GM12878 (cell line): ENCODE data around the gene NDUFA5. TPM values are rescaled to one million over a fixed set of nuclear protein-coding genes. Genes with fewer than 3 reads are reported as not detected.

ENCODE experiments used
- ATAC-seq: fragments of 200-7000 bp; cut with Tn5 transposase; 3 replicates; pipeline ENCODE4 v1.9.1; 2020; ENCODE audit warnings: mild to moderate bottlenecking, moderate library complexity
- BruUV-seq: library from RNA; stranded (reverse); fragments of 400-500 nt; replicated peaks from 2 replicates; lab custom pipeline; 2021; lab: Mats Ljungman, UMichigan
- CTCF ChIA-PET: fragments of 300-600 bp; sonication (Branson Sonifier 250); formaldehyde crosslinking; extraction: SDS; loops from one replicate; lab custom pipeline; 2021; ENCODE audit warnings: inconsistent platforms; lab: Yijun Ruan, JAX
- POLR2A ChIA-PET: fragments of 350-600 bp; formaldehyde crosslinking; extraction: SDS; loops from one replicate; lab custom pipeline; 2021; ENCODE audit warnings: inconsistent platforms; lab: Charles Lee
- RAD21 ChIA-PET: fragments of 300-600 bp; sonication (Branson Sonifier 250); formaldehyde crosslinking; loops from one replicate; lab custom pipeline; 2023; ENCODE audit warnings: antibody characterized with exemption; ENCODE audit not compliant: unreplicated experiment; lab: Charles Lee
- SMC1A ChIA-PET: fragments of 300-600 bp; sonication (Branson Sonifier 250); formaldehyde crosslinking; loops from one replicate; lab custom pipeline; 2023; ENCODE audit not compliant: unreplicated experiment, uncharacterized antibody; lab: Charles Lee
- DNase-seq: peaks from one replicate; pipeline ENCODE4 v3.0.0-alpha.2; 2011; ENCODE audit warnings: low read depth, low spot score
- FAIRE-seq: peaks from 3 replicates; lab custom pipeline; 2011; peaks lifted over from hg19 to GRCh38; lab: Jason Lieb, UNC
- H2AFZ ChIP-seq: 2 replicates; pipeline ENCODE4 v1.6.0; 2011; ENCODE audit warnings: low read depth, low read length, control low read depth; ENCODE audit not compliant: control insufficient read depth
- H3K27ac ChIP-seq: 2 replicates; pipeline ENCODE4 v1.5.1; 2011; ENCODE audit warnings: control low read depth; ENCODE audit not compliant: control insufficient read depth, insufficient read depth
- H3K27me3 ChIP-seq, 2 experiments: replicated peaks in 1 of 2; 2 replicates each; pipeline versions ENCODE4 v1.6.0 to v1.6.1; 2011; ENCODE audit warnings: low read length in 1 of 2; ENCODE audit not compliant: control insufficient read depth in 2 of 2, insufficient read depth in 2 of 2
- H3K36me3 ChIP-seq, 2 experiments: 2 replicates each; pipeline ENCODE4 v1.5.1; 2011; ENCODE audit warnings: low read length in 1 of 2; ENCODE audit not compliant: control insufficient read depth in 2 of 2, insufficient read depth in 2 of 2
- H3K4me1 ChIP-seq: 2 replicates; pipeline ENCODE4 v1.6.1; 2011; ENCODE audit warnings: mild to moderate bottlenecking, low read length, moderate library complexity, mixed read lengths; ENCODE audit not compliant: control insufficient read depth, insufficient read depth
- H3K4me2 ChIP-seq: 2 replicates; pipeline ENCODE4 v1.6.0; 2011; ENCODE audit warnings: control low read depth; ENCODE audit not compliant: control insufficient read depth, insufficient read depth
- H3K4me3 ChIP-seq: fragments of 200-600 bp; sonication (generic); 2 replicates; pipeline ENCODE4 v1.5.1; 2016
- H3K79me2 ChIP-seq: 2 replicates; pipeline ENCODE4 v1.6.0; 2011; ENCODE audit warnings: low read length; ENCODE audit not compliant: control insufficient read depth, insufficient read depth
- H3K9ac ChIP-seq: 2 replicates; pipeline ENCODE4 v1.8.0; 2011; ENCODE audit warnings: low read length, control low read depth, mixed read lengths; ENCODE audit not compliant: control insufficient read depth, insufficient read depth
- H3K9me3 ChIP-seq: replicated peaks from 3 replicates; pipeline ENCODE4 v1.5.1; 2011; ENCODE audit warnings: mild to moderate bottlenecking, low read length; ENCODE audit not compliant: control insufficient read depth, insufficient read depth
- H4K20me1 ChIP-seq: 2 replicates; pipeline ENCODE4 v1.6.0; 2011; ENCODE audit not compliant: control insufficient read depth, insufficient read depth
- ATF3 ChIP-seq: IDR thresholded peaks from 2 replicates; pipeline ENCODE4 v1.6.1; 2011; ENCODE audit warnings: low read depth, mild to moderate bottlenecking, low read length, moderate library complexity, borderline replicate concordance; ENCODE audit errors: extremely low read depth
- E2F4 ChIP-seq: IDR thresholded peaks from 2 replicates; pipeline ENCODE4 v1.6.1; 2012; ENCODE audit warnings: low read depth, low read length, improper control_type of control experiment
- IRF3 ChIP-seq: fragments of 450-650 bp; IDR thresholded peaks from 2 replicates; pipeline ENCODE4 v1.6.1; 2014; ENCODE audit warnings: mild to moderate bottlenecking
- NFYB ChIP-seq: IDR thresholded peaks from 2 replicates; pipeline ENCODE4 v1.6.1; 2011; ENCODE audit warnings: low read depth, mild to moderate bottlenecking, low read length, improper control_type of control experiment, moderate library complexity; ENCODE audit not compliant: insufficient read depth
- NR2F1 ChIP-seq: fragments of 450-650 bp; conservative IDR thresholded peaks from 2 replicates; pipeline ENCODE4 v1.6.1; 2017; ENCODE audit warnings: mild to moderate bottlenecking
- POLR2AphosphoS5 ChIP-seq: IDR thresholded peaks from 2 replicates; pipeline ENCODE4 v1.6.1; 2011; ENCODE audit warnings: mild to moderate bottlenecking, low read length, inconsistent platforms
- RFX5 ChIP-seq: IDR thresholded peaks from 2 replicates; pipeline ENCODE4 v1.6.1; 2011; ENCODE audit warnings: low read depth, low read length, improper control_type of control experiment
- TARDBP ChIP-seq: IDR thresholded peaks from 2 replicates; pipeline ENCODE4 v1.6.1; 2016; ENCODE audit warnings: borderline replicate concordance
- ZNF622 ChIP-seq: fragments of 450-650 bp; IDR thresholded peaks from 2 replicates; pipeline ENCODE4 v1.6.1; 2017; ENCODE audit warnings: mild to moderate bottlenecking, inconsistent platforms
- ZNF687 ChIP-seq: fragments of 450-650 bp; IDR thresholded peaks from 2 replicates; pipeline ENCODE4 v1.6.1; 2017; ENCODE audit warnings: mild to moderate bottlenecking, moderate library complexity
- WGBS: methylation state at CpG from one replicate; pipeline ENCODE4 v1.1.6; 2016; ENCODE audit warnings: low lambda C conversion rate; ENCODE audit not compliant: insufficient replicate concordance, insufficient coverage; ENCODE audit errors: missing lambda C conversion rate; 5-methylcytosine and 5-hydroxymethylcytosine counted together
- in situ Hi-C: fragments of 300-500 bp; cut with MboI; formaldehyde crosslinking; loops from 9 replicates; pipeline ENCODE4 v1.14.3; 2018; ENCODE audit warnings: mixed read lengths
- intact Hi-C: fragments of 100-400 bp; cut with micrococcal nuclease; formaldehyde crosslinking; loops from one replicate; pipeline ENCODE4 v1.14.2; 2022; ENCODE audit not compliant: unreplicated experiment
- polyA plus RNA-seq, 11 experiments: library from polyadenylated mRNA; depleted of rRNA in 4 of 11; unstranded in 6 of 11; stranded (reverse) in 5 of 11; fragments of >200 nt; fragmentation: Nextera tagmentation in 4 of 11; fragmentation: Illumina TruSeq in 1 of 11; extraction: Ambion mirVana in 4 of 11; extraction: Trizol in 1 of 11; gene quantifications; 1 replicate in 1 of 11; 2 replicates in 10 of 11; pipeline versions ENCODE4 v1.2.1 to v1.2.3, GENCODE V29; 2011 to 2016; ENCODE audit warnings: inconsistent platforms in 2 of 11, missing spikeins in 2 of 11, low read depth in 1 of 11
- total RNA-seq, 4 experiments: library from RNA; depleted of rRNA in 3 of 4; stranded (reverse); fragments of >200 nt in 3 of 4; fragmentation: Illumina TruSeq in 1 of 4; extraction: Trizol in 1 of 4; gene quantifications; 2 replicates each; pipeline versions ENCODE4 v1.2.1 to v1.2.3, GENCODE V29; 2013 to 2021

The NDUFA5 gene
- total and polyA plus RNA-seq, 10 of the 15 experiments (the other 5 are each of a cell fraction or from before 2014, with no cell fraction given): 51.0 to 209 (median 86.9) TPM

GRCh38 chr7:123601530-123601929 is 43.9 kb upstream of the NDUFA5 start, which contains the start of gene ASB15:
Gene ASB15, plus strand, starts transcription at chr7:123601821. Its CDS starts 12,682 bp downstream, at chr7:123614503.
- WGBS: 44% methylated on average over 4 of the region's 4 CpGs
- intact Hi-C loops (no loop called here), in situ Hi-C loops (no loop called here)
- Histone ChIP-seq H3K27ac (no peak within 1 kb of the TSS), H3K9me3 (no peaks in the 10 kb centered on the region), H3K79me2 (no peaks in the 10 kb centered on the region), H3K4me2 (no peak within 1 kb of the TSS), H3K27me3 (no peaks in the 10 kb centered on the region; a peak in 1 of 4 replicates), H3K4me1 (no peaks in the 10 kb centered on the region), H2AFZ (no peak within 1 kb of the TSS), H3K36me3 (no peaks in the 10 kb centered on the region), H3K4me3 (no peak within 1 kb of the TSS), H4K20me1 (no peaks in the 10 kb centered on the region), H3K9ac (no peak within 1 kb of the TSS)
- DNase-seq: no peak
- POLR2A ChIA-PET: no interaction called here
- SMC1A ChIA-PET: interaction anchor here (1.0 kb wide), 1 partner anchor 18 kb away, joined by 3 read pairs; no protein-coding TSS in a partner anchor
- RAD21 ChIA-PET: no interaction called here
- BruUV-seq: no TSS peak
- FAIRE-seq: no peak
- TF ChIP-seq POLR2AphosphoS5: no peak
- TF ChIP-seq RFX5: no peak
- no peak for TF ChIP-seq IRF3
- no peak for TF ChIP-seq ATF3
- no peak for TF ChIP-seq TARDBP
- no peak for TF ChIP-seq NFYB
- TF ChIP-seq NR2F1: no peak
- TF ChIP-seq ZNF622: no peak
- no peak for TF ChIP-seq E2F4
- TF ChIP-seq ZNF687: no peak
- CTCF ChIA-PET: interaction anchor here (0.9 kb wide), 1 partner anchor 23 kb away, joined by 4 read pairs; no protein-coding TSS in a partner anchor
- ATAC-seq: no peak
